SJSA1 (cell line): ENCODE data around the gene NPB. TPM values are rescaled to one million over a fixed set of nuclear protein-coding genes. Genes with fewer than 3 reads are reported as not detected.

ENCODE experiments used
- DNase-seq, 2 experiments: peaks; one replicate each; pipeline ENCODE4 v3.0.0-alpha.2; 2015 to 2020; ENCODE audit warnings: low spot score in 2 of 2, low read depth in 1 of 2
- H3K27ac ChIP-seq: fragments of 250-450 bp; sonication (Bioruptor Pico); 2 replicates; pipeline ENCODE4 v1.5.1; 2020; ENCODE audit warnings: mild to moderate bottlenecking, moderate library complexity
- H3K27me3 ChIP-seq: fragments of 250-450 bp; sonication (Bioruptor Pico); replicated peaks from 2 replicates; pipeline ENCODE4 v1.5.1; 2020; ENCODE audit warnings: mild to moderate bottlenecking, moderate library complexity
- H3K36me3 ChIP-seq: fragments of 250-450 bp; sonication (Bioruptor Pico); 2 replicates; pipeline ENCODE4 v1.5.1; 2020; ENCODE audit warnings: mild to moderate bottlenecking
- H3K4me1 ChIP-seq: fragments of 250-450 bp; sonication (Bioruptor Pico); replicated peaks from 2 replicates; pipeline ENCODE4 v1.6.1; 2021; ENCODE audit warnings: mild to moderate bottlenecking
- H3K4me3 ChIP-seq: fragments of 250-450 bp; sonication (Bioruptor Pico); 2 replicates; pipeline ENCODE4 v1.5.1; 2020; ENCODE audit warnings: mild to moderate bottlenecking
- H3K9me3 ChIP-seq: fragments of 250-450 bp; sonication (Bioruptor Pico); replicated peaks from 2 replicates; pipeline ENCODE4 v1.5.1; 2020; ENCODE audit warnings: mild to moderate bottlenecking
- total RNA-seq: library from RNA; depleted of rRNA; stranded (reverse); fragments of >200 nt; shearing (Covaris generic); gene quantifications from 2 replicates; pipeline ENCODE4 v1.2.3, GENCODE V29; 2014

Gene NPB
- total RNA-seq, 1 experiment from 2014 or later, result 0.84 TPM

- Histone ChIP-seq H3K4me3 (no peak overlapping the region), H3K36me3 (peaks cover 99% of the 10 kb centered on the region), H3K9me3 (no peaks in the 10 kb centered on the region), H3K27me3 (no peaks in the 10 kb centered on the region), H3K27ac (no peak overlapping the region), H3K4me1 (peaks cover 11% of the 10 kb centered on the region)
- DNase-seq, result no peak
These were observed 17.5 kb upstream of the NPB start for GRCh38 chr17:81884520-81884919.

GRCh38 chr17:81884968-81885367 is 17.1 kb upstream of the NPB start:
- Histone ChIP-seq H3K4me3 (no peak overlapping the region), H3K27me3 (no peaks in the 10 kb centered on the region), H3K36me3 (peaks cover 99% of the 10 kb centered on the region), H3K9me3 (no peaks in the 10 kb centered on the region), H3K27ac (no peak overlapping the region), H3K4me1 (peaks cover 15% of the 10 kb centered on the region)
- no peak for DNase-seq

- Histone ChIP-seq H3K4me3 (no peak overlapping the region), H3K27me3 (no peaks in the 10 kb centered on the region), H3K4me1 (peaks cover 20% of the 10 kb centered on the region), H3K36me3 (peaks cover 99% of the 10 kb centered on the region), H3K27ac (no peak overlapping the region), H3K9me3 (no peaks in the 10 kb centered on the region)
- DNase-seq, result no peak
These were observed 16.6 kb upstream of the NPB start for GRCh38 chr17:81885454-81885853.

- H3K36me3 ChIP-seq, result peaks cover 98% of the 10 kb centered on the region
- DNase-seq, result peak in 1 of 2 experiments; percentile 72
- H3K9me3 ChIP-seq, result no peaks in the 10 kb centered on the region
- H3K27ac ChIP-seq, result no peak overlapping the region
- peaks cover 22% of the 10 kb centered on the region for H3K4me1 ChIP-seq
- H3K4me3 ChIP-seq, result no peak overlapping the region
- H3K27me3 ChIP-seq, result no peaks in the 10 kb centered on the region
These were observed 16.0 kb upstream of the NPB start for GRCh38 chr17:81885869-81886548.

GRCh38 chr17:81888105-81888987 is 13.7 kb upstream of the NPB start:
- H3K4me1 ChIP-seq, result peaks cover 29% of the 10 kb centered on the region
- no peak for DNase-seq
- H3K27me3 ChIP-seq, result no peaks in the 10 kb centered on the region
- H3K9me3 ChIP-seq, result no peaks in the 10 kb centered on the region
- peaks cover 84% of the 10 kb centered on the region for H3K36me3 ChIP-seq
- no peak overlapping the region for H3K4me3 ChIP-seq
- no peak overlapping the region for H3K27ac ChIP-seq

GRCh38 chr17:81888988-81889595 is 12.9 kb upstream of the NPB start:
- Histone ChIP-seq H3K36me3 (peaks cover 81% of the 10 kb centered on the region), H3K4me3 (no peak overlapping the region), H3K4me1 (peaks cover 29% of the 10 kb centered on the region), H3K9me3 (no peaks in the 10 kb centered on the region), H3K27ac (no peak overlapping the region), H3K27me3 (no peaks in the 10 kb centered on the region)
- DNase-seq, result no peak

- Histone ChIP-seq H3K27ac (no peak overlapping the region), H3K4me1 (peaks cover 29% of the 10 kb centered on the region), H3K27me3 (no peaks in the 10 kb centered on the region), H3K9me3 (no peaks in the 10 kb centered on the region), H3K36me3 (peaks cover 79% of the 10 kb centered on the region), H3K4me3 (peak overlapping the region; percentile 69)
- no peak for DNase-seq
These were observed 12.4 kb upstream of the NPB start for GRCh38 chr17:81889602-81890001.

- peak in 1 of 2 experiments; percentile 56 for DNase-seq
- peak overlapping the region; percentile 69 for H3K4me3 ChIP-seq
- peak overlapping the region; percentile 72 for H3K27ac ChIP-seq
- H3K9me3 ChIP-seq, result no peaks in the 10 kb centered on the region
- H3K4me1 ChIP-seq, result peaks cover 29% of the 10 kb centered on the region
- no peaks in the 10 kb centered on the region for H3K27me3 ChIP-seq
- peaks cover 76% of the 10 kb centered on the region for H3K36me3 ChIP-seq
These were observed 11.4 kb upstream of the NPB start for GRCh38 chr17:81890447-81891302.

GRCh38 chr17:81891303-81891552 is 10.8 kb upstream of the NPB start:
- Histone ChIP-seq H3K27ac (peak overlapping the region; percentile 72), H3K27me3 (no peaks in the 10 kb centered on the region), H3K9me3 (no peaks in the 10 kb centered on the region), H3K36me3 (peaks cover 76% of the 10 kb centered on the region), H3K4me1 (peaks cover 25% of the 10 kb centered on the region), H3K4me3 (peak overlapping the region; percentile 69)
- DNase-seq, result no peak

GRCh38 chr17:81895400-81895799 is 6.6 kb upstream of the NPB start:
- no peaks in the 10 kb centered on the region for H3K27me3 ChIP-seq
- H3K27ac ChIP-seq, result no peak overlapping the region
- no peaks in the 10 kb centered on the region for H3K9me3 ChIP-seq
- DNase-seq, result no peak
- H3K4me3 ChIP-seq, result no peak overlapping the region
- H3K4me1 ChIP-seq, result peaks cover 42% of the 10 kb centered on the region
- H3K36me3 ChIP-seq, result peaks cover 72% of the 10 kb centered on the region

GRCh38 chr17:81898029-81898866 is 3.8 kb upstream of the NPB start:
- Histone ChIP-seq H3K27ac (peak overlapping the region; percentile 63), H3K4me3 (no peak overlapping the region), H3K36me3 (peaks cover 75% of the 10 kb centered on the region)

GRCh38 chr17:81898885-81899284 is 3.2 kb upstream of the NPB start:
- DNase-seq, result no peak
- H3K9me3 ChIP-seq, result no peaks in the 10 kb centered on the region
- peak overlapping the region; percentile 63 for H3K27ac ChIP-seq
- no peak overlapping the region for H3K4me3 ChIP-seq
- no peaks in the 10 kb centered on the region for H3K27me3 ChIP-seq
- peaks cover 53% of the 10 kb centered on the region for H3K4me1 ChIP-seq
- peaks cover 78% of the 10 kb centered on the region for H3K36me3 ChIP-seq

More at GRCh38 chr17:81898029-81898866, 3.8 kb upstream of the NPB start:
- Histone ChIP-seq H3K4me1 (peaks cover 53% of the 10 kb centered on the region), H3K9me3 (no peaks in the 10 kb centered on the region), H3K27me3 (no peaks in the 10 kb centered on the region)
- peak; percentile 97 to 98 for DNase-seq
